ENCODE data around the gene IL1R2. TPM values are rescaled to one million over a fixed set of nuclear protein-coding genes. Genes with fewer than 3 reads are reported as not detected.

The IL1R2 gene
- total and polyA plus RNA-seq, 9 of the 15 experiments (the other 6 are each of a cell fraction or from before 2014, with no cell fraction given) = 0.13 TPM; not detected in 8

DNA sequence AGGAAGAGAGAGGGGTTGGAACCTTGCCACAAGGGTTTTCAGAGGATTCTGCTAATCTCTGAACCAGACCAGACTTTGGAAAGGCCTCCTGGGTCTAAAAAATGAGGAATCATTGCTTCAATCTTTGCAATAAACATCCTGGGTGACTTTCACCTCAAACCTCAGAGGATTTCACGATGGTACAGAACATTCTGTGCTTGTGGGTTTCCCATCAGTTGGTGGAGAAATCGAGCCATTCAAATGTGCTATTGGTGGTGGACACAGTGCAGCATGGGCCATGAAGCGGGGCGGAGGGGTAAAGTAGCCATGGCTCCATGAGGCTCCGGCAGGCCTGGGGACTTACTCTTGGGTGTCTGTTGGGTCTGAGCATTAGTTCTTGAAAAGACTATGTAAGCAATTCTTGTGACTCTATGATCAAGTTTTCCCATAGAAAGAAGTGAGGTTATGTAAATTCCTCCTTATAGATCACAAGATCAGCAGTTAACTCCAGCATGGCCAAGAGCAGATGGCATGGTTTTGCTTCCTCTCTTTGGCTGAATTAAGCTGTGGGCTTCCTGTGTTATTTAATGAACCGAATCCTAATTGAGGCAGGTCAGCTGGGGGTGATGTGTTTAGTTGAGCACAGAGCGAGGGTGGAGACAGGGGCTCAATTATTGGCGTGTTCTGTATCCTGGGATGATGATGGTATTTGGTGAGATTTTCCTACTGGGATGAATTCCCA, 1.9 kb upstream of the IL1R2 start:
- BruUV-seq (replicated peaks) = no TSS peak
- H3K27ac ChIP-seq (ENCODE audit: extremely low read depth, low read depth, low read length) = no peak overlapping the region
- H2AFZ ChIP-seq (ENCODE audit: low read depth, low read length) = no peak overlapping the region
- CTCF ChIA-PET (ENCODE audit: low intra/inter-chr PET ratio) = no interaction called here
- H3K4me1 ChIP-seq (replicated peaks in 1 of 2; ENCODE audit: control insufficient read depth in 2 of 2, insufficient read depth in 2 of 2, low read length in 2 of 2) = no peaks in the 10 kb centered on the region
- TF ChIP-seq STAG1 (CRISPR knock-in tag; IDR thresholded peaks at IDR 0.05; ENCODE audit: borderline replicate concordance) = no peak
- TF ChIP-seq TAF7 (tag; IDR thresholded peaks at IDR 0.05) = no peak
- no peak for TF ChIP-seq JUNB (CRISPR knock-in tag; conservative IDR thresholded peaks at IDR 0.05)
- no peak for TF ChIP-seq HNRNPK (IDR thresholded peaks at IDR 0.05; ENCODE audit: low read depth, low read length, poor library complexity, severe bottlenecking)
- no peak for TF ChIP-seq FOXK1 (CRISPR knock-in tag; IDR thresholded peaks at IDR 0.05; ENCODE audit: borderline replicate concordance)
- no peak for TF ChIP-seq SRSF3 (IDR thresholded peaks at IDR 0.05; ENCODE audit: insufficient read depth, low read length)
- TF ChIP-seq, protein P1, sequence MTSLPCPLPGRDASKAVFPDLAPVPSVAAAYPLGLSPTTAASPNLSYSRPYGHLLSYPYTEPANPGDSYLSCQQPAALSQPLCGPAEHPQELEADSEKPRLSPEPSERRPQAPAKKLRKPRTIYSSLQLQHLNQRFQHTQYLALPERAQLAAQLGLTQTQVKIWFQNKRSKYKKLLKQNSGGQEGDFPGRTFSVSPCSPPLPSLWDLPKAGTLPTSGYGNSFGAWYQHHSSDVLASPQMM (CRISPR knock-in tag; IDR thresholded peaks at IDR 0.05) = no peak
- TF ChIP-seq PTBP1 (IDR thresholded peaks at IDR 0.05; ENCODE audit: low read depth, low read length) = no peak
- TF ChIP-seq RNF2 (IDR thresholded peaks at IDR 0.05) = no peak
- no peak for TF ChIP-seq BMI1 (IDR thresholded peaks at IDR 0.05; ENCODE audit: low read length)
- TF ChIP-seq FOXA1 (IDR thresholded peaks at IDR 0.05; ENCODE audit: borderline replicate concordance) = no peak
- TF ChIP-seq ZBED1 (IDR thresholded peaks at IDR 0.05) = no peak
- no peak for TF ChIP-seq SMC3 (conservative IDR thresholded peaks at IDR 0.05; ENCODE audit: insufficient read depth, low read depth, low read length)
- TF ChIP-seq, protein P2, sequence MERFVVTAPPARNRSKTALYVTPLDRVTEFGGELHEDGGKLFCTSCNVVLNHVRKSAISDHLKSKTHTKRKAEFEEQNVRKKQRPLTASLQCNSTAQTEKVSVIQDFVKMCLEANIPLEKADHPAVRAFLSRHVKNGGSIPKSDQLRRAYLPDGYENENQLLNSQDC (CRISPR knock-in tag; IDR thresholded peaks at IDR 0.05) = no peak
- TF ChIP-seq, protein P3, sequence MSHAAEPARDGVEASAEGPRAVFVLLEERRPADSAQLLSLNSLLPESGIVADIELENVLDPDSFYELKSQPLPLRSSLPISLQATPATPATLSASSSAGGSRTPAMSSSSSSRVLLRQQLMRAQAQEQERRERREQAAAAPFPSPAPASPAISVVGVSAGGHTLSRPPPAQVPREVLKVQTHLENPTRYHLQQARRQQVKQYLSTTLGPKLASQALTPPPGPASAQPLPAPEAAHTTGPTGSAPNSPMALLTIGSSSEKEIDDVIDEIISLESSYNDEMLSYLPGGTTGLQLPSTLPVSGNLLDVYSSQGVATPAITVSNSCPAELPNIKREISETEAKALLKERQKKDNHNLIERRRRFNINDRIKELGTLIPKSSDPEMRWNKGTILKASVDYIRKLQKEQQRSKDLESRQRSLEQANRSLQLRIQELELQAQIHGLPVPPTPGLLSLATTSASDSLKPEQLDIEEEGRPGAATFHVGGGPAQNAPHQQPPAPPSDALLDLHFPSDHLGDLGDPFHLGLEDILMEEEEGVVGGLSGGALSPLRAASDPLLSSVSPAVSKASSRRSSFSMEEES (CRISPR knock-in tag; IDR thresholded peaks at IDR 0.05) = no peak
- TF ChIP-seq, protein P4, sequence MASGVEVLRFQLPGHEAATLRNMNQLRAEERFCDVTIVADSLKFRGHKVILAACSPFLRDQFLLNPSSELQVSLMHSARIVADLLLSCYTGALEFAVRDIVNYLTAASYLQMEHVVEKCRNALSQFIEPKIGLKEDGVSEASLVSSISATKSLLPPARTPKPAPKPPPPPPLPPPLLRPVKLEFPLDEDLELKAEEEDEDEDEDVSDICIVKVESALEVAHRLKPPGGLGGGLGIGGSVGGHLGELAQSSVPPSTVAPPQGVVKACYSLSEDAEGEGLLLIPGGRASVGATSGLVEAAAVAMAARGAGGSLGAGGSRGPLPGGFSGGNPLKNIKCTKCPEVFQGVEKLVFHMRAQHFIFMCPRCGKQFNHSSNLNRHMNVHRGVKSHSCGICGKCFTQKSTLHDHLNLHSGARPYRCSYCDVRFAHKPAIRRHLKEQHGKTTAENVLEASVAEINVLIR (CRISPR knock-in tag; IDR thresholded peaks at IDR 0.05) = no peak
- TF ChIP-seq, protein P5, sequence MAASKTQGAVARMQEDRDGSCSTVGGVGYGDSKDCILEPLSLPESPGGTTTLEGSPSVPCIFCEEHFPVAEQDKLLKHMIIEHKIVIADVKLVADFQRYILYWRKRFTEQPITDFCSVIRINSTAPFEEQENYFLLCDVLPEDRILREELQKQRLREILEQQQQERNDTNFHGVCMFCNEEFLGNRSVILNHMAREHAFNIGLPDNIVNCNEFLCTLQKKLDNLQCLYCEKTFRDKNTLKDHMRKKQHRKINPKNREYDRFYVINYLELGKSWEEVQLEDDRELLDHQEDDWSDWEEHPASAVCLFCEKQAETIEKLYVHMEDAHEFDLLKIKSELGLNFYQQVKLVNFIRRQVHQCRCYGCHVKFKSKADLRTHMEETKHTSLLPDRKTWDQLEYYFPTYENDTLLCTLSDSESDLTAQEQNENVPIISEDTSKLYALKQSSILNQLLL (CRISPR knock-in tag; IDR thresholded peaks at IDR 0.05; ENCODE audit: borderline replicate concordance) = no peak
- TF ChIP-seq HSF4 (CRISPR knock-in tag; IDR thresholded peaks at IDR 0.05; ENCODE audit: borderline replicate concordance) = no peak
- no peak for TF ChIP-seq SMARCE1 (IDR thresholded peaks at IDR 0.05)
- no peak for TF ChIP-seq CTBP1 (IDR thresholded peaks at IDR 0.05; ENCODE audit: borderline replicate concordance)
- H3K4me2 ChIP-seq (ENCODE audit: insufficient read depth, low read length) = no peak overlapping the region
- POLR2A ChIA-PET = no interaction called here
- no peaks in the 10 kb centered on the region for H3K36me3 ChIP-seq (ENCODE audit: control insufficient read depth, insufficient read depth, low read length)
- H3K79me2 ChIP-seq (ENCODE audit: control insufficient read depth, insufficient read depth, low read length) = no peaks in the 10 kb centered on the region
- H3K9me1 ChIP-seq (ENCODE audit: control insufficient read depth, insufficient read depth, low read length) = peaks cover 2% of the 10 kb centered on the region
- H4K20me1 ChIP-seq (replicated peaks; ENCODE audit: control insufficient read depth, insufficient read depth, low read length) = no peaks in the 10 kb centered on the region
- in situ Hi-C loops (cut with MboI) (no loop called here), intact Hi-C loops (cut with micrococcal nuclease) (loop anchor here (10.0 kb wide), 2 partner anchors 465 to 575 kb away; no protein-coding TSS in a partner anchor)
- no peak for ATAC-seq
- H3K27me3 ChIP-seq (ENCODE audit: control insufficient read depth in 2 of 2, insufficient read depth in 2 of 2, low read length in 2 of 2) = peaks cover 32 to 72% of the 10 kb centered on the region in 2 experiments; a peak in 4 of 5 replicates
- no peak for FAIRE-seq
- WGBS (ENCODE audit: insufficient coverage, low coverage, missing lambda C conversion rate) = 5% methylated on average over 8 of the region's 8 CpGs
- H3K4me3 ChIP-seq = no peak overlapping the region
- no peak for DNase-seq (ENCODE audit: extremely low read depth in 1 of 4, low spot score in 3 of 4)
- H3K9ac ChIP-seq (ENCODE audit: insufficient read depth in 1 of 2, low read depth in 2 of 2, low read length in 2 of 2) = no peak overlapping the region
- no peaks in the 10 kb centered on the region for H3K9me3 ChIP-seq (replicated peaks; ENCODE audit: control insufficient read depth, insufficient read depth, low read depth, low read length)

Measured in K562 (cell line).